HG03571 (cell line): Measurements from ENCODE around the gene BLTP1.

Experiments
- ATAC-seq: cut with Tn5 transposase; IDR thresholded peaks from one replicate; pipeline ENCODE4 v1.9.1; 2021; ENCODE audit not compliant: unreplicated experiment

The BLTP1 gene

DNA sequence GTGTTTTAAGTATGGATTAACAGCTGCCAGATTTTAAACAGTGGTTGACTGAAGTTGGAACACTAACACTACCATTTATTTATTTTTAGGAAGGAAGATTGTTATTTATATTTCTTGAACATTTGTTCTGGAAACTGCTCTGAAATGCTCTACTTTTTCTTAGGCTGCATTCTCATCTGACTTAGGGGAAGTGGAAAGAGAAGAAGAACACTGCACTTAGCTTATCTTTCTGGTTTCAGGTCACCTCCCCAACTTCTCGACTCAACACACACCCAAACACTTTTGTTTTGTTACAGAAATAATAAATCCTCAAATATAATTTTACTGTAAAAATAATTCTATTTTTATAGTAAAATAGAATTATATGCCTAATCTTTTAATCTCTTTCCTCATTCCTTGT is 18.6 kb downstream of the BLTP1 start:
- no peak for ATAC-seq

DNA sequence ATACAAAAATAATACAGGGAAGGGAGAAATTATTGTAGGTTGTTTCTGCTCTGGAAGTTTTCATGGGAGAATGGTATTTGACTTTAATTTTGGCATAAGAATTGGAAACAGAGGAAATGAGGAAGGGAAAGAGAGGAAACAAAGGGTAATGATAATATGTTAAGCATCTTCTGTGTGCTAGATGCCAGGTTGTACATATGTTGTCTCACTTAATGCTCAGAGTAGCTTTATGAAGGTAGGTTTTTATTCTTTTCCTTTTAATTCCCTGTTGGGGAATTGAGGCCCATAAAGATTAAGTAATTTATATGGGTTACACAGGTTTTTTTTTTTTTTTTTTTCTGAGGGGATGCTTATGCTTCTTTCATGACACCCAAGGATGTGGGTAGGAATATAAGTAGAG is 19.2 kb downstream of the BLTP1 start:
- no peak for ATAC-seq

DNA sequence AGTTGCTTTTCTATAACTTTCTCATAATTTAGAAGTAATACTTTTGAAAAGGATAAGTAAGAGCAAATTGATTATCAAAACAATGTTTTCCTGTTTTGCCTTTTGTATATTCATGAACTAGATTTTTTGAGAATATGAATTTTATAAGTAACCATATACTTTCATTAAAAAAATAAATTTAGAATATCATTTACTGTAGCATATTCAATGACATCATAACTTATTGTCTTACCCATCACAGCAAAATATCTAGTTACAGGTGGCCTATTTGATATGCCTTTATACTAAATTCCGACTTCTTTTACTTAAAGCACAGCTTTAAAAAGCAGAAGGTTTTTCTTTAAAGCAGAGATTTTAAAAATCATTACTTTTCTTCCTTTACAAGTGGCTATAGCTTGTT is 20.1 kb downstream of the BLTP1 start:
- ATAC-seq = no peak

DNA sequence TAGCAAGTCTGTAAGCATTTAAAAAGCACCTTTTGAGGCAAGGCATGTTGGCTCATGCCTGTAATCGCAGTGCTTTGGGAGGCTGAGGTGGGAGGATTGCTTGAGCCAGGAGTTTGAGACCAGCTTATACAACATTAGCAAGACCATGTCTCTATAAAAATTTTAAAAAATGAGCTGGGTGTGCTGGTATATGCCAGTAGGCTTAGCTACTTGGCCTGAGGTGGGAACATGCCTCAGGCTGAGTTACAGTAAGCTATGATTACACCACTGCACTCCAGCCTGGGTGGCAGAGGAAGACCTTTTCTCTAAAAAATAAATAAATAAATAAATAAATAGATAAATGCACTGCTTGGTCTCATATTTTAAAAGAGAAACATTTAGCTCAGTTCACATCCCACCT is 26.8 kb downstream of the BLTP1 start:
- no peak for ATAC-seq

DNA sequence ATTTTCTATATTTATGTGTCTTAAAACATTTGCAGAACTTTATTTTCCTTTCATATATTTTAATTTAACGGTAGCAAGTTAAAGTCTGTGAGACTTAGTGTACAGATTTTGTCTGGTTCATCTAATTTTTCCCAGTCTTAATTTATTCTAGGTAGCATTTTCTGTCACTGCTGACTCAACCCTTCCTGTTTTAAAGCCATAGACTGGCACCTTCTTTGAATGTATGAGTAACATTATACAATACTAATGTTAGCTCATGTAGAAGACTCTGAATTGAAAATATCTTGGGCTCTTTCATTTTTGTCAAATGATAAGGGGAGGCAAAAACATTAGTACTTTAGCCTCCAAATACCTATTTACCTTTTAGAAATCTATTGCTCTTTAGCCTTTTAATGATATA is 43.6 kb downstream of the BLTP1 start:
- no peak for ATAC-seq
